Measurements from ENCODE around the gene MVD.
"Not testable (repeated sequence)": the region's sequence is repeated elsewhere in the genome, so short reads cannot be mapped to it uniquely, and the experiment has no call there.

Gene MVD

DNA sequence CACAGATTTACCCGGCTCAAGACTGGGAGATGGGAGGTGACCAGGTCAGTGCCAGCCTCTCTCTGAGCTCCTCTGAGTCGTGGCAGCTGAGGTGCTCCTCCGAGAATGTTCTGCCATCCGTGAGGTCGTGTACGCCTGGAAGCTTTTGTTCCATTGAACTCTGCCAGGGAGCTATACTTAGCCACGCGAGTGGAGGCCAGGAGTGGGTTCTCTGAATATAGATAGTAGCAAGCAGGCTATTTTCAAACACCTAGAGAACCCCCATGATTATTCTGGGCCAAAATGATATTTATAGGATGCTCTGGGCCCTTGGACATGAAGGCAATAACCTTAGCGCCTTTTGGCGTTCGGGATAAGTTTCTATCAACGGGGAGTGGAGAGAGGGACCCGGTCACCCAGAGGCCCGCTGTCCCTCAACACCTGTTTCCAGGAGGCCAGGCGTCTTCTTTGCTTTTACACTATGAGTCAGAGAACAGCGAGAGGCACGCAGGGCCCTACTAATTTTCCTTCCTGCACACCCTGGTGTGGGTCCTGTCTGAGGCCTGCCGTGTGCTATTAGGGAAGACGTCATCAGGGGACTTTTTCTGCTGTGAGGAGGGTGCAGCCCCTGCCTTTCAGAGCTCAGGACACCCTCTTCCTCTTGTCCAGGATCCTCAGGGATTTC, 11.0 kb upstream of the MVD start:
- no peak overlapping the region for H3K4me3 ChIP-seq (ENCODE audit: low read depth, low read length, poor library complexity, severe bottlenecking)
- H3K27ac ChIP-seq (ENCODE audit: low read depth, low read length, poor library complexity, severe bottlenecking), result no peak overlapping the region
- H3K79me2 ChIP-seq (ENCODE audit: insufficient read depth, low read length), result no peaks in the 10 kb centered on the region
- H3K9ac ChIP-seq (ENCODE audit: low read length), result no peak overlapping the region
- H2AFZ ChIP-seq (ENCODE audit: low read length), result no peak overlapping the region
- H3K27me3 ChIP-seq (ENCODE audit: insufficient read depth, low read length), result no peaks in the 10 kb centered on the region; the same call in 1 of the 2 replicates
- H3K4me2 ChIP-seq (ENCODE audit: low read length), result no peak overlapping the region
- no peaks in the 10 kb centered on the region for H3F3A ChIP-seq (ENCODE audit: insufficient read depth, low read length)
- no peaks in the 10 kb centered on the region for H3K4me1 ChIP-seq (ENCODE audit: insufficient read depth, low read length, severe bottlenecking)
- H3K9me2 ChIP-seq (ENCODE audit: low read depth, low read length), result no peaks in the 10 kb centered on the region
- H3K36me3 ChIP-seq (ENCODE audit: insufficient read depth, low read length), result peaks cover 28% of the 10 kb centered on the region
- H3K9me3 ChIP-seq (ENCODE audit: low read length), result no peaks in the 10 kb centered on the region
- no peaks in the 10 kb centered on the region for H4K20me1 ChIP-seq (ENCODE audit: insufficient read depth, low read length)
- no peak for TF ChIP-seq EZH2 (IDR thresholded peaks at IDR 0.05; ENCODE audit: borderline replicate concordance, low read length)
- TF ChIP-seq, protein P1, sequence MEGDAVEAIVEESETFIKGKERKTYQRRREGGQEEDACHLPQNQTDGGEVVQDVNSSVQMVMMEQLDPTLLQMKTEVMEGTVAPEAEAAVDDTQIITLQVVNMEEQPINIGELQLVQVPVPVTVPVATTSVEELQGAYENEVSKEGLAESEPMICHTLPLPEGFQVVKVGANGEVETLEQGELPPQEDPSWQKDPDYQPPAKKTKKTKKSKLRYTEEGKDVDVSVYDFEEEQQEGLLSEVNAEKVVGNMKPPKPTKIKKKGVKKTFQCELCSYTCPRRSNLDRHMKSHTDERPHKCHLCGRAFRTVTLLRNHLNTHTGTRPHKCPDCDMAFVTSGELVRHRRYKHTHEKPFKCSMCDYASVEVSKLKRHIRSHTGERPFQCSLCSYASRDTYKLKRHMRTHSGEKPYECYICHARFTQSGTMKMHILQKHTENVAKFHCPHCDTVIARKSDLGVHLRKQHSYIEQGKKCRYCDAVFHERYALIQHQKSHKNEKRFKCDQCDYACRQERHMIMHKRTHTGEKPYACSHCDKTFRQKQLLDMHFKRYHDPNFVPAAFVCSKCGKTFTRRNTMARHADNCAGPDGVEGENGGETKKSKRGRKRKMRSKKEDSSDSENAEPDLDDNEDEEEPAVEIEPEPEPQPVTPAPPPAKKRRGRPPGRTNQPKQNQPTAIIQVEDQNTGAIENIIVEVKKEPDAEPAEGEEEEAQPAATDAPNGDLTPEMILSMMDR (IDR thresholded peaks at IDR 0.05; ENCODE audit: low read length), result no peak

DNA sequence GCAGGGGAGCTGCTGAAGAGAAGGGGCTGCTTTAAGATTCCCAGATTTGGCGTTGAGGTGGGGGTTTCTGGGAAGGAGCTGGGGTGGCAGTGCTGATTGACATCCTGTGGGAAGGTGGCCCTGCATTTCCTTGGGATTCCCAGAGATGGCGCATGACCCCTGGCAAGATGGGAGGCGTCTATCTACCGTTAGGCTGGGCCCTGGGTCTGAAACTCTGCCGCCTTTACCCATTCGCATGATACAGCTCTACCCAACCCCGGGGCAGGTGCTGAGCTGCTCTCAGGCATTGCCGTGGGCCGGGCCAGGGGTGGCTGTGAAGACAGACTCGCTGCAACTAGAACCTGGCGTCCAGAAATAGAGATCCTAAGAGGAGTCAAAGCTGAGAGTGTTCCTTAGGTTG, 9.9 kb upstream of the MVD start:
- Histone ChIP-seq H3F3A (ENCODE audit: insufficient read depth, low read length) (no peaks in the 10 kb centered on the region), H3K4me3 (ENCODE audit: low read depth, low read length, poor library complexity, severe bottlenecking) (no peak overlapping the region), H3K27me3 (ENCODE audit: insufficient read depth, low read length) (no peaks in the 10 kb centered on the region; the same call in 1 of the 2 replicates), H3K4me1 (ENCODE audit: insufficient read depth, low read length, severe bottlenecking) (no peaks in the 10 kb centered on the region), H3K27ac (ENCODE audit: low read depth, low read length, poor library complexity, severe bottlenecking) (no peak overlapping the region), H3K9ac (ENCODE audit: low read length) (no peak overlapping the region), H3K4me2 (ENCODE audit: low read length) (no peak overlapping the region), H3K79me2 (ENCODE audit: insufficient read depth, low read length) (no peaks in the 10 kb centered on the region), H4K20me1 (ENCODE audit: insufficient read depth, low read length) (no peaks in the 10 kb centered on the region), H2AFZ (ENCODE audit: low read length) (no peak overlapping the region), H3K9me3 (ENCODE audit: low read length) (no peaks in the 10 kb centered on the region), H3K36me3 (ENCODE audit: insufficient read depth, low read length) (peaks cover 33% of the 10 kb centered on the region), H3K9me2 (ENCODE audit: low read depth, low read length) (no peaks in the 10 kb centered on the region)
- TF ChIP-seq, protein P1 (IDR thresholded peaks at IDR 0.05; ENCODE audit: low read length), result peak; percentile 8; the same call in 1 of the 2 replicates
- no peak for TF ChIP-seq EZH2 (IDR thresholded peaks at IDR 0.05; ENCODE audit: borderline replicate concordance, low read length)

DNA sequence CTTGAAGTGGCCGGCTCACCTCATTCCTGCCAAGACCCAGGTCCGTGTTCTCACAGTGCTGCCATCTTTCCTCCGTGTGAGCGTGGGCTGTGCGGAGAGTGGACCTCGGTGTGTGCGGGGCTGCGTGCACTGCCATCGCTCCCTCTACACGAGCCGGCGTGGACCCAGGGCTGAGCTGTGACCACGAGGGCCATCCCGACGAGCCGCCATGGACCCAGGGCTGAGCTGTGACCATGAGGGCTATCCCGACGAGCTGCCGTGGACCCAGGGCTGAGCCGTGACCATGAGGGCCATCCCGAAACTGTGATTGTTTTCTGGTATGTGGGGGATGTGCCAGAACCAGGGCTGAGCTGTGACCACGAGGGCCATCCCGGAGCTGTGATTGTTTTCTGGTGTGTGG, 8.9 kb upstream of the MVD start:
- H3K36me3 ChIP-seq (ENCODE audit: insufficient read depth, low read length), result peaks cover 39% of the 10 kb centered on the region
- no peaks in the 10 kb centered on the region for H3F3A ChIP-seq (ENCODE audit: insufficient read depth, low read length)
- H3K4me1 ChIP-seq (ENCODE audit: insufficient read depth, low read length, severe bottlenecking), result no peaks in the 10 kb centered on the region
- H3K9ac ChIP-seq (ENCODE audit: low read length), result no peak overlapping the region
- H3K4me2 ChIP-seq (ENCODE audit: low read length), result no peak overlapping the region
- H3K4me3 ChIP-seq (ENCODE audit: low read depth, low read length, poor library complexity, severe bottlenecking), result no peak overlapping the region
- H3K27ac ChIP-seq (ENCODE audit: low read depth, low read length, poor library complexity, severe bottlenecking), result no peak overlapping the region
- no peak overlapping the region for H2AFZ ChIP-seq (ENCODE audit: low read length)
- H3K79me2 ChIP-seq (ENCODE audit: insufficient read depth, low read length), result no peaks in the 10 kb centered on the region
- no peaks in the 10 kb centered on the region for H4K20me1 ChIP-seq (ENCODE audit: insufficient read depth, low read length)
- H3K27me3 ChIP-seq (ENCODE audit: insufficient read depth, low read length), result no peaks in the 10 kb centered on the region; the same call in 1 of the 2 replicates
- no peak for TF ChIP-seq EZH2 (IDR thresholded peaks at IDR 0.05; ENCODE audit: borderline replicate concordance, low read length)
- no peaks in the 10 kb centered on the region for H3K9me2 ChIP-seq (ENCODE audit: low read depth, low read length)
- no peaks in the 10 kb centered on the region for H3K9me3 ChIP-seq (ENCODE audit: low read length)

DNA sequence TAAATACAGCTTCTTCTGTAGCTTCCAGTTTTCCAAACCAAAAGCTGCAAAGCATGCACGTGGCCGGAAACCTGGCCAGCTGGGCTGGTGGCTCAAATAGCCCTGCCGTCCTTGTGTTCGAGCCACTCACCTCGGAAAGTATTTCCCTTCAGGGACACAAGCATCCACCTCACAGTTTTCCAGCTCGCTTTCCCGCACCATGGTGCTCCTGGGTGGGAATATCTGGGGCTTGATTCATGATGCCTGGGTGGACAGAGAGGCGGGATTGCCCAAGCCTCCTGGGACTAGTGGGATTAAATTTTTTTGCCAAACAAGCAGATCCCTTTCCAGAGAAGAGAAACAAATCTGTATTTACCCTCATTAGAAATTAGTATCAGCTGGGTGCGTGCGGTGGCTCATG, 7.1 kb upstream of the MVD start:
- Histone ChIP-seq H3K4me2 (ENCODE audit: low read length) (no peak overlapping the region), H3K27ac (ENCODE audit: low read depth, low read length, poor library complexity, severe bottlenecking) (no peak overlapping the region), H2AFZ (ENCODE audit: low read length) (no peak overlapping the region), H3K9ac (ENCODE audit: low read length) (no peak overlapping the region), H3F3A (ENCODE audit: insufficient read depth, low read length) (no peaks in the 10 kb centered on the region), H3K4me3 (ENCODE audit: low read depth, low read length, poor library complexity, severe bottlenecking) (no peak overlapping the region), H3K36me3 (ENCODE audit: insufficient read depth, low read length) (peaks cover 30% of the 10 kb centered on the region), H4K20me1 (ENCODE audit: insufficient read depth, low read length) (no peaks in the 10 kb centered on the region), H3K9me2 (ENCODE audit: low read depth, low read length) (no peaks in the 10 kb centered on the region), H3K79me2 (ENCODE audit: insufficient read depth, low read length) (no peaks in the 10 kb centered on the region), H3K4me1 (ENCODE audit: insufficient read depth, low read length, severe bottlenecking) (peaks cover 8% of the 10 kb centered on the region), H3K9me3 (ENCODE audit: low read length) (no peaks in the 10 kb centered on the region), H3K27me3 (ENCODE audit: insufficient read depth, low read length) (no peaks in the 10 kb centered on the region)
- TF ChIP-seq, protein P1 (IDR thresholded peaks at IDR 0.05; ENCODE audit: low read length), result no peak
- TF ChIP-seq EZH2 (IDR thresholded peaks at IDR 0.05; ENCODE audit: borderline replicate concordance, low read length), result no peak

DNA sequence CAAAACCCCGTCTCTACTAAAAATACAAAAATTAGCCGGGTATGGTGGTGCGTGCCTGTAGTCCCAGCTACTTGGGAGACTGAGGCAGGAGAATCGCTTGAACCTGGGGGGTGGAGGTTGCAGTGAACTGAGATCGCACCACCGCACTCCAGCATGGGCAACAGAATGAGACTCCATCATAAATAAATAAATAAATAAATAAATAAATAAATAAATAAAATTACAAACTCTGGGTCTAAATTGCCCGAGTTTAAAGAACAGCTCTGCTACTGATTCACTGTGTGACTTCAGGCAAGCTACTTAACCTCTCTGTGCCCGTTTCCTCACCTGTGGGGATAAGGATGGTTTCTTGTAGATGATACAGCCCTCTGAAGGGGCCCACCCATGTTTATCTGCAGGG, 6.6 kb upstream of the MVD start:
- not testable (repeated sequence) for H2AFZ ChIP-seq (ENCODE audit: low read length); H4K20me1 ChIP-seq (ENCODE audit: insufficient read depth, low read length); H3K4me2 ChIP-seq (ENCODE audit: low read length); H3K79me2 ChIP-seq (ENCODE audit: insufficient read depth, low read length); H3K27ac ChIP-seq (ENCODE audit: low read depth, low read length, poor library complexity, severe bottlenecking); H3K27me3 ChIP-seq (ENCODE audit: insufficient read depth, low read length); H3K4me3 ChIP-seq (ENCODE audit: low read depth, low read length, poor library complexity, severe bottlenecking); H3K9ac ChIP-seq (ENCODE audit: low read length); H3F3A ChIP-seq (ENCODE audit: insufficient read depth, low read length); H3K9me3 ChIP-seq (ENCODE audit: low read length); H3K9me2 ChIP-seq (ENCODE audit: low read depth, low read length)
- H3K4me1 ChIP-seq (ENCODE audit: insufficient read depth, low read length, severe bottlenecking), result peaks cover 13% of the 10 kb centered on the region
- H3K36me3 ChIP-seq (ENCODE audit: insufficient read depth, low read length), result peaks cover 27% of the 10 kb centered on the region

Data from OCI-LY1 (cell line).